ENCODE data around the gene SLC6A11.

- TF ChIP-seq, protein P1, sequence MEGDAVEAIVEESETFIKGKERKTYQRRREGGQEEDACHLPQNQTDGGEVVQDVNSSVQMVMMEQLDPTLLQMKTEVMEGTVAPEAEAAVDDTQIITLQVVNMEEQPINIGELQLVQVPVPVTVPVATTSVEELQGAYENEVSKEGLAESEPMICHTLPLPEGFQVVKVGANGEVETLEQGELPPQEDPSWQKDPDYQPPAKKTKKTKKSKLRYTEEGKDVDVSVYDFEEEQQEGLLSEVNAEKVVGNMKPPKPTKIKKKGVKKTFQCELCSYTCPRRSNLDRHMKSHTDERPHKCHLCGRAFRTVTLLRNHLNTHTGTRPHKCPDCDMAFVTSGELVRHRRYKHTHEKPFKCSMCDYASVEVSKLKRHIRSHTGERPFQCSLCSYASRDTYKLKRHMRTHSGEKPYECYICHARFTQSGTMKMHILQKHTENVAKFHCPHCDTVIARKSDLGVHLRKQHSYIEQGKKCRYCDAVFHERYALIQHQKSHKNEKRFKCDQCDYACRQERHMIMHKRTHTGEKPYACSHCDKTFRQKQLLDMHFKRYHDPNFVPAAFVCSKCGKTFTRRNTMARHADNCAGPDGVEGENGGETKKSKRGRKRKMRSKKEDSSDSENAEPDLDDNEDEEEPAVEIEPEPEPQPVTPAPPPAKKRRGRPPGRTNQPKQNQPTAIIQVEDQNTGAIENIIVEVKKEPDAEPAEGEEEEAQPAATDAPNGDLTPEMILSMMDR (IDR thresholded peaks at IDR 0.05) = no peak
- no peak for TF ChIP-seq POLR2A (IDR thresholded peaks at IDR 0.05)
Measured at GRCh38 chr3:10857235-10857634, 41.2 kb downstream of the SLC6A11 start.

Data from esophagus squamous epithelium (tissue), 4 donors.